HG03039 (cell line): Measurements from ENCODE around the gene CEP128.

Experiments
- ATAC-seq: cut with Tn5 transposase; IDR thresholded peaks from one replicate; pipeline ENCODE4 v1.9.1; 2021; ENCODE audit warnings: mild to moderate bottlenecking, moderate library complexity; ENCODE audit not compliant: unreplicated experiment

Gene CEP128

DNA sequence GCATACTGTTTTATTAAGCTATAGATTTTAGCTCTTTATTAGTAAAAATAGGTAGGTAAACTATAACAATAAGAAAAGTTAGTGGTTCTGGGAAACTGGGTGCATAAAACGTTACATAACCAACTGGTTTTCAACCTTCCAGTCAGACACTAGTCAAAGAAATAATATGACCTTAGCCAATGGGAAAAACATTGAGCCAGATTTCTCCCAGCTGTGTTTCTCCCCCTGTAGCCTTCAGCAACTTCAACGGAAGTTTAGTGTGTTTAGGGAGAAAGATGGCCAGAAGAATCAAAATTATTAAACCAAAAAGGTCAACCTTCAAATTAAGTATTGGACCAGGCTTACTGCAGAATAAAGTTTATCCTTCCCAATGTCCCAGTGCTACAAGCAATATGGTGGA is 446.8 kb downstream of the CEP128 start:
- no peak for ATAC-seq

DNA sequence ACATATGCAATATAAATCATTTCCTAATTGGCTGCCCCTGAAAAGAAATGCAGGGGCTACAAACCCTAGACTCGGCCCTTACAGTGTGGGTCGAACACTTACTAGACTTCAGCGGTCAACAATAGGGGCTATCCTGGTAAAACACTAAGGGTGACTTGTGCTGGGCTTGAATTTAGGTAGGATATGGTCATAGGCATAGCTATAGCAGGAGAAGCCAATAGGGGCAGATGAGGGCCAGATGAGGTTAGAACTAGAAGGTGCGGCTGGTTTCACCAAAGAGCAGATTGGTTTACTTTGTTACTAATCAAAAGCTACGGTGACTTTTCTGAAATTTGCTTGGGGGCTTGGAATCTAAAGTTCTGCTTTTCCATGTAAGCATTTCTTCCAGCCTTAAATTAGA is 447.9 kb downstream of the CEP128 start:
- ATAC-seq = no peak

DNA sequence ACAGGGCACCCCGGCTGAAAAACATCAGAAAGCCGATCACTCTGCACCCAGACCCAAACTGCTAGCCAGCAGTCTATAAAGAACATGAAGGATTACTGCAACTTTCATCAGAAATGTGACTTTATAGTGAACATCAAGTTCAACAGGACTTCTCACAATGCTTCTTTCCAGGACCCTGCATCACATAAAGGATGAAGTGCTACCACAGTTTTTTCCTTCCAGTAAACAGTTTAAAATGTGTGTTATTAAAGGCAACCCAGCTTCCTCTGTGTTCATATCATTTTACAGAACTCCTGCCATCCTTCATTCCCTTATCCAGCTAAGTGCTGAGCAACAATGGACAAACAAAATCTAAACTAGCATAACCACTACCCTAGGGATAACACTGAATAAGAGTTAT is 449.9 kb downstream of the CEP128 start:
- ATAC-seq = no peak

DNA sequence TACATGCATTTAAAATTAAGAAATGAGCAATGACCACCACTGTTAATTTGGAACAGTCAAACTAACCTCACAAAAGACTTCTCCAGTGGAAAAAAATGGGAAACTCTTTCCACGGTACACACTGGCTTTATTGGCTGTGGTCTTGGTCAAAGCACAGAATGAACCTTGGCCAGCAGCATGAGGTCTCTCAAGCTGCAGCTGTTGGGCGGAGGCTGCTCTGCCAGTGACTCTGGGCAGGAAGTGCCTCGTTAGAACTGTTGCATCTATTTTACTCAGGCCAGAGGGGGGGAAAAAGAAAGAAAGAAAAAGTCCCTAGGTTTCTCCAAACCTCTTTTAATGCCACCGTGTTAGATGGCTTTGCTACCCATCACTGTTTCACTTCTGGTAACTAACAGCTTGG is 450.4 kb downstream of the CEP128 start:
- peak; percentile 72 for ATAC-seq

DNA sequence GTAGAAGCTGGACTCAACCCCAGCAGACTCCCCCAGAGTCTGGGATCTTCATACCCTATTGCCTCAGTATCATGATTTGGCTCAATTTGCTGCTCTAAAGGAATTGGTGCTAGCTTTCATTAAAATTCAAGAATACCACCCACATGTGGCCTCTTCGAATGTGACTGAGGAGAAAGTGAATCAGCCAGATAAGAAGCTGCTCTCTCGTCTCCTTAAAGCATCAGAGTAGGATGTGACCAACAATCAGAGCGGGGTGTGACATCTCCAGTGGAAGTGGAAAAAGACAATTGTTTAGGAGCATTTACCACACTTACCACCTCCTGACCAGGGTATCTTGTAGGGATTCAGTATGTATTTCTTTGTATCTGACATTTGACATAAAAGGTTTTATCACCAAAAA is 452.0 kb downstream of the CEP128 start:
- ATAC-seq = no peak

DNA sequence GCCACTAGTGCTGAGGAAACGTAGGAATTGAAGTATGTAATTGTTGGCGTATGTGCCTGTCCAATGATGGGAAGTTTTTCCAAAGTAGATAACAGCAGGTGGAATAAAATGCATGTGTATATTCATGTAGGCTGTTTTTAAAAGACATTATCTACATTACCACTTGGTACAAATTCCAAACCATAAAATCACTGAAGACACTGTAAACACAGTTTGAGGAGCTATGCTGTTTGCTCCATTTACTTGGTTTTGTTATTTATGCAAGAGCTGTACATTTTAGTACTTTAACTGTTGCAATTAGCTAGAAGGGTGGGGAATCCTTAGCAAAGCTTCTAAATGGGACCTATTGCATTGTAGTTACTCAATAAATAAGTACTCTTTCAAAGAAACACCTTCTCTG is 455.8 kb downstream of the CEP128 start:
- ATAC-seq = no peak

DNA sequence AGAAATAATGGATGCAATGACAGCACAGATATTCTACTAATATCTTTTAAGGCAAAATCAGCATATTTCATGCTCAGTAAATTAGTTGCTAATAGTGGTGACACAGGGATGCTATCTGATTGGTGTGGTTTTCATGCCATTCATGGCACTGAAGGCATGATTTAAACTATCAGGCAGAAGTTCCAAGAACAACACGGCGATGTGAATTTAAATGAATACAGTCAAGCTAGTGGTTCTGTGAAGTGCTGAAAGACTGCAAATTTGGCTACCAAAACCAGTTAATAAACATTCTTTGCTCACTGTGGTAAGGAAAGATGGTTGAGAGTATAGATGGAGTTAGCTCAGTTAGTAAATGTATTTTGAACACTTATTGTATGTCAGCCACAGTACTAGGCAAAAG is 458.2 kb downstream of the CEP128 start:
- ATAC-seq = no peak

DNA sequence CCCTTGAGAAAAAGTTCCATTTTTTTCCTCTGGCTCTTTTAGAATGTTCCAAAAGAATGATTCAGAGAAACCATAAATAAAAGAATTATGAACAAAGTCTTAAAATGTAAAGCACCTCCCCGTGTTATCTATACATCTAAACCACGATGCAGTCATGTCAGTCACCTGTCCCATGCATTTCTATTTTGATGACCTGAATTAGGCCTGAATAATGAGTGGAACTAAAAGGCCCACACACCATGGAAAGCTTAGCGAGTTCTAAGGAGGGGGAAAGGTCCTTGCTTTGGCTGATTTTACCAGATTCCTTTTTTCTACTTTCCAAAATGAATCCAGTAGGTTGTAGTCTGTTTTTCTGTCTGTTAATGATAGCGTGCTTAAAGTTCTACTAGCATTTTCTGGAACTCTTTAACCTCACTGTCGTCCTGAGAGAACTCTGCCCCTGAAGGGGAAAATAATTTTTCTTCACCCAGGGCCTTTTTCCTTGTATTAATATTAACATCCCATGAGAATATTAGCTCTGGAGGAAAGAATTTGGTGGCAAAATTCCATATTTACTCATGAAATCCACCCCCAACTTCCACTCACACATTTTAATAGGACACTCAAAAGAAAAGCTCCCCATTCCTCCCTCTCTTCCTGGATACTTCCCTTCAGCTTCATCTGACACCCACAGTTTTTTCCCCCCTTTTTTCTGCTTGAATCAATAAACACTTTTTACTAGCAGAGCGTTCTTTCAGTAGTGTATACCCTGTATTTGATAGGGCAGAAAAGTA is 464.0 kb downstream of the CEP128 start:
- ATAC-seq = no peak

DNA sequence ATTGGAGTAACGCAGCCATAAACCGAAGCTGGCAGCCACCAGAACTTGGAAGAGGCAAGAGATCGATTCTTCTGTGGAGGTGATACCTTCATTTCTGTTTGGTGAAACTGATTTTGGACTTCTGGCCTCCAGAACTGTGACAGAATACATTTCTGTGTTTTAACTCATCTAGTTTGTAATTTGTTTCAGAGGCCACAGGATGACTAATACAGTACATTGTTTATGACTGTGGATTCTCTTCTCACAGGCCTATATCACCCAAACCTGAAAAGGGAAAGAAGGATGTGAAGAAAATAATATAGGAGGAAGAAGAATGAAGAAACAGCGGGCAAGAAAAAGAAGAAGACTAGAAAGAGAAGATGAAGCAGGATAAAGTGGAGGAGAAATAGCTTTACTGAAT is 466.5 kb downstream of the CEP128 start:
- no peak for ATAC-seq

DNA sequence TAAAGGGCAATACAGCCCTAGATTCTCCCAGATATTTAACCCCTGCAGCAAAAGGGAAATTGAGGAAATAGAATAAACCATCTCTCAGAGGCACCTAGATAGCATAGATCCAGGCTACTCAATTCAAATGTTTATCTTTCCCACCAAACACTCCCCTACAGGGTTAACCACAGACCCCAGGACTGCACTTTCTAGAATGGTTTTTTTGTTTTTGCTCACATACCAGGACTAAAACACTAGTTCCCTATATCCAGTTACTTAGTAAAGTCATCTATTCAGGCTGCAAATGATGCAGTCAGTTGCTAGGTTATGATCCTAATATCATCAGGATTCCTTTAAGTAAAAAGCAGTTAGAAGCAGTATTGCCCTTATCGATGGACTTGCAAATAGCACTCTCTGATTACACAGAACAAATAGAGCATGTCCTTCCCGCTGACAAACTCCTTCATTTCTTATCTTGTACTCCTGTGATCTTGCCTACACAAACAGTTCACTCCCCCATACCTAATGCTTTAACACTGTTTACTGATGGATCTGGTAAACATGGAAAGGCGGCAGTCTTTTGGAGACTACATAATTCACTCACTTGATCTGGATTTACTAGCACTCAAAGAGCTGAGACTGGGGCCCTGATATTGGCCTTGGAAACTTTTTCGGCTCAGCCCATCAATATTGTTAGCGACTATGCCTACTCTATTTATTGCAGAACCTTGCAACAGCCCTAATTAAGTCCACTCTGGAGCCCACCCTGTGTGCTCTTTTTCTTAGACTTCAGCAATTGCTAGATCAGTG is 473.0 kb downstream of the CEP128 start:
- ATAC-seq = no peak

DNA sequence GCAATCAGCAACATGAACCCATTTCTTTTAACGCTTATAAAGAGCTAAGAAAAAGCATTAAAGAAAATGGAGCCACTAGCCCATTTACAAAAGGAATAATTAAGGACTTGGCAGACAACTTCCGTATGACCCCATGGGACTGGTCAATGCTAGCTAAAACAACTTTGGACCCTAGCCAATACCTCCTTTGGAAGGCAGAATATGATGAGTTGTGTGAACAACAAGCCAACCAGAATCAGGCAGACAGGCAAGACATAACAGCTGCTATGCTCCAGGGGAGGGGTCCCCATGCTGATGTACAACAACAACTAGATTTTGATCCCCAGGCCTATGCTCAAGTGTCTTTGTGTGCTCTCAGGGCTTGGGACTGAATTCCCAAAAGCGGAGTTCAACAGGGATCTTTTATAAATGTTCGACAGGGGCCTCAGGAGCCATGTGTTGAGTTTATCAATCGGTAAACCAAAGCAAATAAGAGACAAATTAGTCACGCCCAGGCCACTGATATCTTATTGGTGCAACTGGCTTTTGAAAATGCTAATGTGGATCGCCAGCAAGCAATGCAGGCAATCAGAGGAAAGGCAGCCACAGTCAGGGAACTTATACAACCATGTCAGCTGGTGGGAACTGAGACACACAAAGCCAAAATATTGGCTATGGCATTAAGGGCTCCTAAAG is 475.9 kb downstream of the CEP128 start:
- ATAC-seq = no peak

DNA sequence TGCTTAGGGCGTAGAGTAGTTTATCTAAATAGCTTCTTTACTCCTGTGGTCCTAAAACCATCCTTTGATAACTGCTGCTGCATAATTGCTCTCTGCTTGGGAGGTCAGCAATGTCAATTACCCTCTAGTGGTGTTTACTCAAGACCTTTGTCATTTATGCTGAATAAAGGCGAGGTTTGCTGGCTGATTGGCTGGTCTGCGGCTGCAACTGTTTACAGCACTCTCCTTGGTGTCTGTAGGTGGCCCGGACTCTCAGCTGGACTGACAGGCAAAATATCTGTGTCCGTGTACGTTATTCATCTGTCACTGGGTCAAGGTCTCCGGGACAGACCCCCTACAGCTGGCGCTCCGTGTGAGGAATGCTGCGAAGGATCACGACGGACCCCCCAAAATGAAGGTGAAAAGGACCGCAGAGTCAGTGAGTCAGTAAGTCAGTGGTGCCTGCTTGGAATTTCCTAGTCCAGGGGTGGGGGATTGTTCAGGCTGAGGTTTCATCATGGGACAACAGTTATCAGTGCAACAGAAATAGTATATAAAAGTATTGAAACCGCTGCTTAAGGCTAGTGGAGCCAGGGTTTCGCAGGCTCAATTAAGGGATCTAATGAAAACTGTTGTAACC is 476.9 kb downstream of the CEP128 start:
- ATAC-seq = no peak

DNA sequence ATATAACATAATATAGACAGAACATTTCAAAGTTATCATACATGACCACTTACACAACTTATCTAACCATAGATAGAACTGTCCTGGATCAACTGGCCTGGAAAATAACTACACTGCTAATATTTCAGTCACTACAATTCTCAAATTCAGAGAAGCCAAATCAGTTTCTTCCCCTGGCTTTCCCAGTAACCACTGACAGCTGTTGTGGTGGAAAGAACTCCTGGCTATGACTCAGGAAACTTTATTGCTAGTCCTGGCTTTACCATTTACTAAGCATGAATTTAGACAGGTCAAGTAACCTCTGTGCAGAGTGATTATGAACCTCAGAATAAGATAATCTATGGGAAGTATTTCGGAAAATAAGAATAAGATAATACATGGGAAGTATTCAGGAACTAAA is 485.3 kb downstream of the CEP128 start:
- ATAC-seq = no peak

DNA sequence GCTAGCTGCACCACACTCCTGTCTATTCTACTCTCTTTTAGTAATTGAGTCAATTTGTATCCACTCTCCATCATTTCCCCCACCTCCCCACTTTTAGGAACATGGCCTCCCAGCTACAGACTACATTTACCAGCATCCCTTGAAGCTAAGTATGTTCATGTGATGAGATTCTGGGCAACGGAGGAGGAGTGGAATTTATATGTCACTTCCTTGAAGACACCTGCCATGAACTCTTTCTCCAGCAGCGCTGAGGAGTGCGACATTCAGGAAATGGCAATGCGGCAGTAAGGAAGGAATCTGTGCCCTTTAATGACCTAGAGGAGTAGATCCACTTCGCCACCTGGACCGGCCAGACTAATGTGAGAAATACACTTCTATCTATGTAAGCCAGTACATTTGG is 486.5 kb downstream of the CEP128 start:
- ATAC-seq = no peak

DNA sequence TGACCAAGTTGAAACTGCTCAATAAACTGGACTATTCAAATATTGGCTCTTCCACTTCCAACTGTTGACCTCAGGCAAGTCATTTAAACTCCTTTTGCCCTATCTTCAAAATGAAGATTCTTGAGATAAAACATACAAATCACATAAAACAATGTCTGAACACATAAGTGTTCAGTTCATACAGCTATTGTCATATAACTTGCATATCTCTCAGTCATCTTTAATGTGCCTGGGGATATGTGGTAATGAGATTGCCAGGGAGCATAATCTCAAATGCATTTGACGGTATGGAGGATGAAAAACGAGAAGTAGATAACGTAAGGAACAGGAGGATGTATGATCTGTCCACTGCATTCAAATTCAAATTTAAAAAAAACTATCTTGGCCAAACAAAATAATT is 493.3 kb downstream of the CEP128 start:
- no peak for ATAC-seq

DNA sequence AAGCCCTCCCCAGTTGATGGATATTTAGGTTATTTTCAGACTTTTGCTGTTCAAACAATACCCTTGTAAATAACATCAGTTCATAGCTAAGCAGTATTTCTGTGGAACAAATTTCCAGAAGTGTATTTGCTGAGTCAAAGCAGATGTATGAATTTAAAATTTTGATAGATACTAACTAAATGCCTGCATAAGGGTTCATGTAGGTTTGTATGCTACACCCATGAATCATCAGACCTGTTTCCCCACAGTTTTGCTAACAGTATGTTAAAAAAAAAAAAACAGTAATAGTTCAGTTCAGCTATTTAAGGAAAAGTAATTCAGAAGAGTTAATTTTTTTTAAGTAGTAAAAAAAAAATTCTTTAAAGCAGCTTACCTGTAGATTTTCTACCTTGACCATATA is 494.1 kb downstream of the CEP128 start:
- ATAC-seq = no peak
